ENCODE measurements around the gene TTC9. TPM values are rescaled to one million over a fixed set of nuclear protein-coding genes. Genes with fewer than 3 reads are reported as not detected.

TTC9 gene
- total RNA-seq, 4 donors from 2014 or later: 3.6 to 8.7 (median 4.7) TPM

DNA sequence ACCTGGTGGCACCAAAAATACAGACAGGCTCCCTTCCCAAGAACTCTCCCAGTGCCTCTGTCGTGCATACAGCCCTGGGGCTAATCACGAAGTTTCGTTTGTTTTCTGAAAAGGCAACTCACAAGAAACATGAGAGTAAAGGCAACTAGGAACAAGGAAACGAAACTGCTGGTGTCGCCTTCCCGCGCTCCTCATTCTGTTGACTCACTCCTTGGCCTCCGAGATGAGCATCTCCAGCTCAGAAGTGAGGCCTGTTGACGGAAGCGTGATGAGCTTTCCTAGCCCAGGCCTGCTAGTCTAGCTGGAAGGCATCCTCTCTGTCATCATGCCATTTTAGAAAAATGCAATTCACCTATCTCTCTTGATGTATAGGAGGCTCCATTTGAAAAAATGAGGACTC, 50.5 kb downstream of the TTC9 start:
- Histone ChIP-seq H3K4me1 (no peaks in the 10 kb centered on the region), H3K9me3 (no peaks in the 10 kb centered on the region), H3K27ac (no peak overlapping the region), H3K4me3 (no peak overlapping the region), H3K36me3 (no peaks in the 10 kb centered on the region), H3K27me3 (no peaks in the 10 kb centered on the region)
- TF ChIP-seq POLR2AphosphoS5 (IDR thresholded peaks at IDR 0.05) (no peak), POLR2A (IDR thresholded peaks at IDR 0.05) (no peak), EP300 (IDR thresholded peaks at IDR 0.05) (no peak)
- TF ChIP-seq, protein P1, sequence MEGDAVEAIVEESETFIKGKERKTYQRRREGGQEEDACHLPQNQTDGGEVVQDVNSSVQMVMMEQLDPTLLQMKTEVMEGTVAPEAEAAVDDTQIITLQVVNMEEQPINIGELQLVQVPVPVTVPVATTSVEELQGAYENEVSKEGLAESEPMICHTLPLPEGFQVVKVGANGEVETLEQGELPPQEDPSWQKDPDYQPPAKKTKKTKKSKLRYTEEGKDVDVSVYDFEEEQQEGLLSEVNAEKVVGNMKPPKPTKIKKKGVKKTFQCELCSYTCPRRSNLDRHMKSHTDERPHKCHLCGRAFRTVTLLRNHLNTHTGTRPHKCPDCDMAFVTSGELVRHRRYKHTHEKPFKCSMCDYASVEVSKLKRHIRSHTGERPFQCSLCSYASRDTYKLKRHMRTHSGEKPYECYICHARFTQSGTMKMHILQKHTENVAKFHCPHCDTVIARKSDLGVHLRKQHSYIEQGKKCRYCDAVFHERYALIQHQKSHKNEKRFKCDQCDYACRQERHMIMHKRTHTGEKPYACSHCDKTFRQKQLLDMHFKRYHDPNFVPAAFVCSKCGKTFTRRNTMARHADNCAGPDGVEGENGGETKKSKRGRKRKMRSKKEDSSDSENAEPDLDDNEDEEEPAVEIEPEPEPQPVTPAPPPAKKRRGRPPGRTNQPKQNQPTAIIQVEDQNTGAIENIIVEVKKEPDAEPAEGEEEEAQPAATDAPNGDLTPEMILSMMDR (IDR thresholded peaks at IDR 0.05): no peak
- 85% methylated on average over 10 of the region's 10 CpGs for WGBS
- DNase-seq (ENCODE audit: low spot score in 2 of 2): no peak

DNA sequence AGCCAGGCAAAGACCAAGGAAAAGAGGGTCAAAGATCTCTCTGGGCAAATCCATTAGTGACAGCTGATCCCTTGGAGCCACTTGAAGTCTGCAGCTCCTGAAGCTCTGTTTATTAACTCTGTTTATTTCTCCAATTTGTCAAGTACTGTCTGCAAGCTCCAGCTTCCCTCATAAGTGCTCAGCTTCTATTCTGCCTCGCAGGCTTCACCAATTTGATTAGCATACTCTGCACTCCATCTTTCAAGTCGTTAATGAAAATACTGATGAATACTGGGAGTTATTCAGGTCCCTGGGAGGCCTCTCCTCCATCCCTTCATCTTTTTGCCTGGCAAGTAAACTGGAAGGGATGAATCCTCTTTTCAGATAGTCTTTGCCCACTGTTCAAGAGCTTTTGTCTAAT, 54.3 kb downstream of the TTC9 start:
- H3K27ac ChIP-seq: no peak overlapping the region
- H3K9me3 ChIP-seq: no peaks in the 10 kb centered on the region
- no peaks in the 10 kb centered on the region for H3K27me3 ChIP-seq
- no peak for DNase-seq (ENCODE audit: low spot score in 2 of 2)
- H3K4me3 ChIP-seq: no peak overlapping the region
- TF ChIP-seq EP300 (IDR thresholded peaks at IDR 0.05) (no peak), POLR2AphosphoS5 (IDR thresholded peaks at IDR 0.05) (no peak), POLR2A (IDR thresholded peaks at IDR 0.05) (no peak)
- TF ChIP-seq, protein P1 (IDR thresholded peaks at IDR 0.05): no peak
- H3K4me1 ChIP-seq: no peaks in the 10 kb centered on the region
- H3K36me3 ChIP-seq: no peaks in the 10 kb centered on the region
- 81% methylated on average over 2 of the region's 2 CpGs for WGBS

DNA sequence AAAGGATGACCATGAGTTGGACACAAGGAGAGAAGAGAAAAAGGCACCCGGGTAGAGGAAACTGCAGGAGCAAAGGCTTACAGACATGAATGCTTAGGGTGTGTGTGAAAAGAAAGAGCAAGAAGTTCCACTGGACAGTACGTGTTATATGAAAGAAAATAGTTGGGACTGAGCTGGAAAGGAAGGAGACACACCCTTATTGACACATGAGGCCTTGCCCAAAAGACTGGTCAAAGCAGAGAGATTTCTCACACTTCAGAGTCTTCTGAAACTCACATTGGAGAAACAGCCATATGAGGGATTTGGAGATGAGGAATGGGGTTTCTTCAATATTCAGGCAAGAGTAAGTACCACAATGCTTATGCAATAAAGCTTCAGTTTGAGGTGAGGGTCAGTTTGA, 56.0 kb downstream of the TTC9 start:
- no peak overlapping the region for H3K27ac ChIP-seq

DNA sequence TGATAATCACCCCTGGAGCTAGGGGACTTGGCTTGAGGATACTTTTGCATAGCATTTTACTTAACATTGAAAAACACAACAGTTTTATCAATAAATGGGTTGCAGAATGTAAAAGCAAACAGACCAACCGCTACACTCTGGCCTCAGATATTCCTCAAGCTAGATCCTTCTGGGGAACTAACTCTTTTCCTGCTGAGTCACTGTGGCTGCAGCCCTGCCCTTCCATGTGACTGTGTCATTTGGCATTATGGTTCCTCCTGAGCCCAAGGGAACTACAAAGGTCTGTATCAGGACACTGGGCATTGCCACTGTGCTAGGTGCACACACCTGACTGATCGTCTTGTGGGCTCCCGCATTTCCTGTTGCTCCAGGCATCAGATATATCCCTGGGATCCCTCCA, 56.6 kb downstream of the TTC9 start:
- Histone ChIP-seq H3K9me3 (no peaks in the 10 kb centered on the region), H3K4me3 (no peak overlapping the region), H3K4me1 (no peaks in the 10 kb centered on the region), H3K36me3 (no peaks in the 10 kb centered on the region), H3K27ac (no peak overlapping the region), H3K27me3 (no peaks in the 10 kb centered on the region)
- WGBS: 79% methylated on average over 3 of the region's 3 CpGs
- DNase-seq (ENCODE audit: low spot score in 2 of 2): no peak
- TF ChIP-seq POLR2A (IDR thresholded peaks at IDR 0.05) (no peak), POLR2AphosphoS5 (IDR thresholded peaks at IDR 0.05) (no peak), EP300 (IDR thresholded peaks at IDR 0.05) (no peak)
- TF ChIP-seq, protein P1 (IDR thresholded peaks at IDR 0.05): no peak

More for the DNA sequence above, 56.0 kb downstream of the TTC9 start:
- WGBS: 78% methylated on average over 2 of the region's 2 CpGs
- Histone ChIP-seq H3K4me3 (no peak overlapping the region), H3K36me3 (no peaks in the 10 kb centered on the region), H3K4me1 (no peaks in the 10 kb centered on the region), H3K9me3 (no peaks in the 10 kb centered on the region), H3K27me3 (no peaks in the 10 kb centered on the region)
- DNase-seq (ENCODE audit: low spot score in 2 of 2): no peak
- no peak for TF ChIP-seq POLR2A (IDR thresholded peaks at IDR 0.05)

DNA sequence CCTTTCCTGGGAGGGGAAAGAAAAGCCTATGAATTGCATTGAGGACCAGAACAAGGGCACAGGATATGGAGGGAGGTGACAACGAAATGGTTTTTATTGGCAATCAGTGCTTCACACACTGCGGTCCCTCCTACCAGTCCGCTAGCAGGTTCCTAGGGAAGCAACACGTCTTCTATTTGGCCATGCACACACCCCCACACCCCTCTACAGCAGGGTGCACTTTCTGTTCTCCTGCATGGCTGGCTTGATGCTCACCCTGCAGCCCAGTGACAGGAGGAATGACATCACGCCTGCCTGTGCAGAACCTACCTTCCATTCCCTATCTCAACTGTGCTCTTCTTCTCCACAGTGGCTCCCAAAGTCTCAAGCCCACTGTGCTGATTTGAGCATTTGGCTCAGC, 57.9 kb downstream of the TTC9 start:
- no peak overlapping the region for H3K4me3 ChIP-seq
- TF ChIP-seq POLR2AphosphoS5 (IDR thresholded peaks at IDR 0.05): no peak
- H3K4me1 ChIP-seq: no peaks in the 10 kb centered on the region
- no peaks in the 10 kb centered on the region for H3K9me3 ChIP-seq
- no peaks in the 10 kb centered on the region for H3K36me3 ChIP-seq
- no peak for DNase-seq (ENCODE audit: low spot score in 2 of 2)
- no peaks in the 10 kb centered on the region for H3K27me3 ChIP-seq
- no peak overlapping the region for H3K27ac ChIP-seq
- 85% methylated on average over 5 of the region's 5 CpGs for WGBS

DNA sequence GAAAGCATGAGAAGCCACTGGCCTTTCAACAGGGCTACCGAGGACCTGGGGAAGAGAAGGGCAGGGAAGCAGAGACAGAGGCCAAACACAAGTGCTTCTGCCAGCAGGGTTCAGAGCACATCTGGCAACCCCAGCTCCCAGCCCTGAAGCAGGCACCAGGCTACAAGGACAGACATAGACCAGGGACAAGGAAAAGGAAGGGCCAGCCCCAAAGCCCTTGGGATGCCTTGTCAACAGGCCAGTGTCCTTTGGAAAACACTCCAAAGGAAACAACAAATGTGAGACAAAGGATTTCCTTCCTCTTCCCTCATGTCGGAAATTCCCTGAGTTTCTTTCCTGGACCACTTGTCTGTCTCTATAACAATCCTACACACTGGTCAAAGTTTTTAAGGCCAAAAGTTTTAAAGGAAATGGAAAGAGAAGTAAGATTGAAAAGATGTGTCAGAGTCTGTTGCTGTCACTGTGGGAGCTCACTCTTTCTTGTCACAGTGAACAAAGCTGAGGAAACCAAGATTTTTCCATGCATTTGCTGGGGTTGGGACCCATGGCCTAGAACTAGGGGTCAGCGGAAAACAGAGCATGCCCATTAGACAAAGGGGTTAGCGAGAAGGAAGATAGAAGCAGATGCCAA, 59.4 kb downstream of the TTC9 start:
- H3K4me3 ChIP-seq: no peak overlapping the region
- WGBS: 65% methylated on average over 4 of the region's 4 CpGs
- H3K27ac ChIP-seq: no peak overlapping the region

More for the DNA sequence above, 59.4 kb downstream of the TTC9 start:
- TF ChIP-seq, protein P1 (IDR thresholded peaks at IDR 0.05): no peak
- no peak for TF ChIP-seq POLR2AphosphoS5 (IDR thresholded peaks at IDR 0.05)
- no peak for TF ChIP-seq EP300 (IDR thresholded peaks at IDR 0.05)
- no peak for TF ChIP-seq POLR2A (IDR thresholded peaks at IDR 0.05)
- Histone ChIP-seq H3K9me3 (no peaks in the 10 kb centered on the region), H3K36me3 (no peaks in the 10 kb centered on the region), H3K27me3 (no peaks in the 10 kb centered on the region), H3K4me1 (no peaks in the 10 kb centered on the region)
- no peak for DNase-seq (ENCODE audit: low spot score in 2 of 2)
